Measurements from ENCODE around the gene PSME2. TPM values are rescaled to one million over a fixed set of nuclear protein-coding genes. Genes with fewer than 3 reads are reported as not detected.

Gene PSME2
- total and polyA plus RNA-seq, 2 of the 13 experiments (the other 11 are each of a cell fraction or from before 2014, with no cell fraction given) = 332 to 716 TPM

GRCh38 chr14:24146453-24146977, at the start of gene PSME2 (continued):
- TF ChIP-seq AFF4 (CRISPR knock-in tag; IDR thresholded peaks at IDR 0.05) (peak; percentile 35; the same call in 1 of the 2 replicates), ESRRA (CRISPR knock-in tag; IDR thresholded peaks at IDR 0.05; ENCODE audit: low read depth) (peak; percentile 66), ZNF546 (CRISPR knock-in tag; conservative IDR thresholded peaks at IDR 0.05) (0 out of 2 replicates have a peak, but pooled peaks have one; percentile 16), CBFB (CRISPR knock-in tag; IDR thresholded peaks at IDR 0.05) (peak; percentile 52), ZFP36L2 (CRISPR knock-in tag; IDR thresholded peaks at IDR 0.05) (peak; percentile 78; the same call in 1 of the 2 replicates), DNMT1 (CRISPR knock-in tag; IDR thresholded peaks at IDR 0.05) (0 out of 2 replicates have a peak, but pooled peaks have one; percentile 81), RERE (CRISPR knock-in tag; IDR thresholded peaks at IDR 0.05; ENCODE audit: low read depth) (no peak), ZNF781 (CRISPR knock-in tag; IDR thresholded peaks at IDR 0.05; ENCODE audit: borderline replicate concordance, not compliant biosample characterization) (peak; percentile 41), E2F5 (CRISPR knock-in tag; conservative IDR thresholded peaks at IDR 0.05) (0 out of 2 replicates have a peak, but pooled peaks have one; percentile 17), ARID3A (IDR thresholded peaks at IDR 0.05; ENCODE audit: low read depth, low read length) (peak; percentile 44; the same call in 1 of the 2 replicates), REST (IDR thresholded peaks at IDR 0.05; ENCODE audit: borderline replicate concordance in 1 of 2, low read depth in 1 of 2, low read length in 2 of 2) (0 out of 4 replicates have a peak, but pooled peaks of 1 of the 2 experiments have one; percentile 7)
